H54 (cell line): Measurements from ENCODE around the gene SFXN5.

Experiments
- DNase-seq: peaks from one replicate; pipeline ENCODE4 v3.0.0; 2011; ENCODE audit warnings: low spot score, mixed read lengths; ENCODE audit not compliant: insufficient read length
- FAIRE-seq: peaks from 3 replicates; lab custom pipeline; 2011; peaks lifted over from hg19 to GRCh38; lab: Jason Lieb, UNC
- POLR2A ChIP-seq: IDR thresholded peaks from 2 replicates; pipeline ENCODE4 v1.6.1; 2011; ENCODE audit warnings: low read depth, mild to moderate bottlenecking, low read length

The SFXN5 gene

GRCh38 chr2:72990695-72991438 is 80.6 kb downstream of the SFXN5 start:
- no peak for TF ChIP-seq POLR2A
- FAIRE-seq = no peak
- no peak for DNase-seq

- DNase-seq (no peak), FAIRE-seq (no peak)
- no peak for TF ChIP-seq POLR2A
These were observed 81.5 kb downstream of the SFXN5 start for GRCh38 chr2:72989770-72990556.

GRCh38 chr2:72988726-72989273 is 82.7 kb downstream of the SFXN5 start:
- DNase-seq = no peak
- no peak for TF ChIP-seq POLR2A
- FAIRE-seq = no peak

GRCh38 chr2:72988041-72988440 is 83.5 kb downstream of the SFXN5 start:
- DNase-seq = no peak
- FAIRE-seq = no peak
- TF ChIP-seq POLR2A = no peak

- no peak for TF ChIP-seq POLR2A
- DNase-seq (no peak), FAIRE-seq (no peak)
These were observed 85.4 kb downstream of the SFXN5 start for GRCh38 chr2:72985891-72986683.

- DNase-seq (no peak), FAIRE-seq (no peak)
- TF ChIP-seq POLR2A = no peak
These were observed 86.4 kb downstream of the SFXN5 start for GRCh38 chr2:72985136-72985535.

- no peak for FAIRE-seq
- no peak for DNase-seq
- no peak for TF ChIP-seq POLR2A
These were observed 87.3 kb downstream of the SFXN5 start for GRCh38 chr2:72984172-72984671.

GRCh38 chr2:72983500-72984161 is 87.9 kb downstream of the SFXN5 start:
- no peak for TF ChIP-seq POLR2A
- no peak for FAIRE-seq
- no peak for DNase-seq

- TF ChIP-seq POLR2A = no peak
- FAIRE-seq (no peak), DNase-seq (no peak)
These were observed 88.6 kb downstream of the SFXN5 start for GRCh38 chr2:72982781-72983499.

GRCh38 chr2:72982219-72982618 is 89.3 kb downstream of the SFXN5 start:
- TF ChIP-seq POLR2A = no peak
- DNase-seq (no peak), FAIRE-seq (no peak)

GRCh38 chr2:72981536-72981935 is 90.0 kb downstream of the SFXN5 start:
- FAIRE-seq (no peak), DNase-seq (no peak)
- TF ChIP-seq POLR2A = no peak

GRCh38 chr2:72980535-72981217 is 90.8 kb downstream of the SFXN5 start:
- DNase-seq = peak; percentile 50
- no peak for TF ChIP-seq POLR2A
- no peak for FAIRE-seq
